GM10266 (cell line): Measurements from ENCODE around the gene DFFA.
"Not testable (repeated sequence)": the region's sequence is repeated elsewhere in the genome, so short reads cannot be mapped to it uniquely, and the experiment has no call there.

ENCODE experiments used
- DNase-seq: peaks from one replicate; pipeline ENCODE4 v3.0.0; 2012; ENCODE audit errors: extremely low spot score
- CTCF ChIP-seq: IDR thresholded peaks from 2 replicates; pipeline ENCODE4 v1.5.1; 2012; ENCODE audit warnings: mild to moderate bottlenecking, low read depth; ENCODE audit not compliant: control insufficient read depth, insufficient read depth; ENCODE audit errors: missing control alignments

The DFFA gene

DNA sequence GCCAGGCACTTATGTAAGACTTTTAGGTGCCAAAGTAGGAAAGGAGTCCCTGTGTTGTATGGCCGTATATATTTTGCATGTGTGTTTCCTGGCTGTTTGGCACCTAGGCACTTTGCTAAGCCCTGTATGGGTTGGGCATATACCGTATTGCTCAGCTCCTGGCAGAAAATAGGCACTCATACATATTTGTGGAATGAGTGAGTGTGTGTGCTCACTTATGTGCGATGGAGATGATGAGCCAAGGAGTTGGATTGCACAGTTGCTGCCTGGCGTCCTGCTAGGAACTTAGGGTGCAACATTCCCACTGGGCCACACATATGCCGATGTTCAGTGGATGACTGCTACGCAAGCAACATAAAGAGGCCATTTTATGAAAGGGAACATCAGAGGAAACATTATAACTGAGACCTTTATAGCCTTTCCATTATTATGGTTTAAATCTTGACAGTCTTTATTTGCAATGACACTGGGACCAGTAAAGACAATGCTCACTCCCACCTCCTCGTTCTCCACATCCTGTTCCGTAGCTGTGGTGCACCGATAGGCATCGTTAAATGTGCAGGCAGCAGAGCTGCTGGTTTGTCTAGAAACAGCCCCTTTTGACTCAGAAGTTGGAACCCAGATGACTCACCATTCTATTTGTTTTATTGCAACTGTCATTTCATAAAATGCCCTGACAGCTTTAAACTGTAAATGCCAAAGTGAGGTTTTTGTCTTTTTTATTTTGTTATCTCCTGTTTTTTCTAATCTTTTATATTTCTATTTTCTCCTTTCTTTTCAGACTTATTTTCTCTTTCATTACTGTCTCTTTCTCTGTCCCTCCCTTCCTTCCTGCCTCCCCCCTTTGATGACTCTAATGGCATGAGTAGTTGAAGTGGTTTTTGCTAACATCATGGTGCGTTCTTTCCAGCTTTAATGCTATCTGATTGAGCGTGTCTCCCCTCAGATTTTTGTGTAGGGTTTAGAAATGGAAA is 38.5 kb upstream of the DFFA start:
- peak; percentile 87 for DNase-seq
- TF ChIP-seq CTCF, result no peak

- no peak for DNase-seq
- TF ChIP-seq CTCF, result no peak
Observed at GRCh38 chr1:10509809-10510509, 37.6 kb upstream of the DFFA start.

- no peak for TF ChIP-seq CTCF
Observed at GRCh38 chr1:10508511-10508951, 36.2 kb upstream of the DFFA start.

DNA sequence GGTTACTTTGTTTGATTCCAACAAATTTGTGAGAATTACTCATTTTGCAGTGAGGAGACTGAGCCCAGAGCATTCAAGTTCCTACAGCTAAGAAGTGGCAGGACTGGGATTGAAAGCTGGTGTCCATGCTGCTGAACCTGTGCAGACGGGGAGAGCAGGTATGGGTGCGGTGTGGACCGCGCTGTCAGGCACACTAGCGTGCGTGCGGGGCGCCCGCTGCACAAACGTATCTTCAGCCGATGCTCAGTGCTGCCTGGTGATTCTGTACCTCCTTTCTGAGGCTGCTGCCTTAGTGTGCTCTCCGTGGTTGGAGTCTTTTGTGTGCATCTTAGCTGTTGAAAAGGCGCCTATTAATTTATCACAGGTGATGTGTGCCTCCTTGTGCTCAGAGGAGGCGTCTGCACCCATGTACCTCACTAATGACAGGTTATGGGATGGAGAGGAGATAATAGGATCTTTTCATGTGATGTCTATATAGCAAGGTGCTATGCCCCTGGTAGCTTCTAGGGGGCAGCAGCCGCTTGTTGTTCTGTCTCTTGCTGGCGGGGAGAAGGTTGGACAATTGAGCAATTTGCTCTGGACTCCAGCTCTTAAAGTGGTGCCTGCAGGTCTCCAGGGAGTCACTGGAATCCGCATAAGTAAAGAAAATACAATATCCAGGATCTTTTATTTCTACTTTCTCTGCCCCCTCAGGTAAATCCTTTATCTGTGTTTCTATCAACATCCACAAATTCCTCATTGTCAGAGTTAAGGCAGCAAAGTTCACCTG is 35.0 kb upstream of the DFFA start:
- TF ChIP-seq CTCF, result peak; percentile 82
- DNase-seq, result no peak

More at GRCh38 chr1:10508511-10508951, 36.2 kb upstream of the DFFA start:
- DNase-seq, result no peak

DNA sequence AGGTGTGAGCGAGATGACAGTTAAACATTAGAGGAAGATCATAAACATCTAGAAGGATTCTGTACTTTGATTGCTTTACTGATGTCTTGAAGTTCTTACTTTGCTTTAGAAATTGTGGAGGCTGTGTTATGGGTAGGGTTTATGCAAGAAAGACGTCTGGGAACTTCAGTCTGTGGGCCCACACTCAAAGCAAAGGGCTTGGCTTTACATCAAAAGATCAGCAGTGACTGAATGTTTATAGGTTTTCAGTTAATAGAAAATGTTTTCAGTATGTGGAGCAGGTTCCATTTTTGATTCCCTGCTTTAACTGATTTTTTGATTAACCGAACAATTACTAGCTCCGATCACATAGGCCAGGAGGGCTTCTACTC is 34.3 kb upstream of the DFFA start:
- no peak for TF ChIP-seq CTCF
- DNase-seq, result no peak

DNA sequence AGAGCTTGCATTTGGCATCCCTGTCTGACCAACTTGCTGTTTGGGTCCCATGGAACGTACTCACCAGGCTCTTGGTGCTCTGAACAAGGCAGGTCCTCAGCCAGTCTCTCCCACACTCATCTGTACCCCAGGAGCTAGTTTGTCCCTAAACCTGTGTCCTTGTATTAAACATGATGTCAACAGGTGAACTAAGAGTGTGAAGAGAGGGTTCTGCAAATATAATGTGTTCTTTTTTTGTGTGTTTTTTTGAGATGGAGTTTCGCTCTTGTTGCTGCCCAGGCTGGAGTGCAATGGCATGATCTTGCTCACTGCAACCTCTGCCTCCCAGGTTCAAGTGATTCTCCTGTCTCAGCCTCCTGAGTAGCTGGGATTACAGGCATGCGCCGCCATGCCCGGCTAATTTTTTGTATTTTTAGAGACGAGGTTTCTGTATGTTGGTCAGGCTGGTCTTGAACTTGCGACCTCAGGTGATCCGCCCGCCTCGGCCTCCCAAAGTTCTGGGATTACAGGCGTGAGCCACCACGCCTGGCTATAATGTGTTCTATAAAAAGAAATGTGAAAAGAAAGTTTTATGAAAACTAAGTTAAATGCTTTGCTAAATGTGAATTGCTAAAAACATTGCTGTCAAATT is 33.8 kb upstream of the DFFA start:
- DNase-seq, result not testable (repeated sequence)

DNA sequence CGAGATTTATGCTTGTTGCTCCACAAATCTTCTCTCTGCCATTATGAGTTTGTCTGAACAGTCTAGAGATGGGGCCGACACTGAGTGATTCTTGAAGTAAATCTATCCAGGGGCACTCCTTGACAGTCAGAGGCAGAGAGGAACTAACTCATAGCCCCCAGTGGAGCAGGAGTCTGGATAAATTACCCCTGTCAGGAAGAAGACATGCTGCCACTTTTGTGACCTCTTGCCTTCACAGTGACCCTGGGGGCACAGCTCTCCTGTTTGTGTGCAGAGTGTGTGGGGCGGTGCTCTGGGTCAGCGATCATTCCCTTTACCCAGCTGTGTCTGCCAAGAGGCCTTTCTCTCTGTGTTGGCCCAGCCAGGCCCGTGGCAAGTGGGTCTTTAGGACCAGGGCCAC is 31.9 kb upstream of the DFFA start:
- no peak for TF ChIP-seq CTCF
- no peak for DNase-seq
